HG03521 (cell line): ENCODE data around the gene GAS2L1.

ENCODE experiments used
- ATAC-seq: cut with Tn5 transposase; IDR thresholded peaks from one replicate; pipeline ENCODE4 v1.9.1; 2021; ENCODE audit warnings: mild to moderate bottlenecking, moderate library complexity; ENCODE audit not compliant: unreplicated experiment

The GAS2L1 gene

DNA sequence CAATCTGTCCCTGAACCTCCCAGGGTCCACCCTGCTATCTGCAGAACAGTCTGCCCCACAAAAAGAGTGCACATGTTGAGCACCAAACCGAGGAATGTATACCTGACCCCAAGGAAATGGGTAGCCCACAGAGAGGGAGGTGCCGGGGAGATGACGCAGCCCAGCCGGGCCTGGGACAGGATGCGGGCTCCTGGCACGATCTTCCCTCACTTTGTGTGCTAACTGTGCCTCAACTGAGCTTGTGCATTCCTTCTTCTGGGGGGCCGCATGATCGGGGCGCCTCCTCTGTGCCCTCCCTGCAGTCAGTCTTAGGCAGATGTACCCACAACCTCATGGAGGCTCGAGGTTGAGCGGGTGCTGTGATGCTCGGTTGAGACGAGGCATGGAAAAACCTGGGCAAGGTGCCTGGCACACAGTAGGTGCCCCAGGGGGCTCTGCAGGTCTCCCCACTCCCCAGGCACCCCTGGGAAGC lies 2.4 kb downstream of the GAS2L1 start:
- ATAC-seq, result no peak

GRCh38 chr22:29309332-29310064 lies 3.0 kb downstream of the GAS2L1 start:
- ATAC-seq, result no peak

DNA sequence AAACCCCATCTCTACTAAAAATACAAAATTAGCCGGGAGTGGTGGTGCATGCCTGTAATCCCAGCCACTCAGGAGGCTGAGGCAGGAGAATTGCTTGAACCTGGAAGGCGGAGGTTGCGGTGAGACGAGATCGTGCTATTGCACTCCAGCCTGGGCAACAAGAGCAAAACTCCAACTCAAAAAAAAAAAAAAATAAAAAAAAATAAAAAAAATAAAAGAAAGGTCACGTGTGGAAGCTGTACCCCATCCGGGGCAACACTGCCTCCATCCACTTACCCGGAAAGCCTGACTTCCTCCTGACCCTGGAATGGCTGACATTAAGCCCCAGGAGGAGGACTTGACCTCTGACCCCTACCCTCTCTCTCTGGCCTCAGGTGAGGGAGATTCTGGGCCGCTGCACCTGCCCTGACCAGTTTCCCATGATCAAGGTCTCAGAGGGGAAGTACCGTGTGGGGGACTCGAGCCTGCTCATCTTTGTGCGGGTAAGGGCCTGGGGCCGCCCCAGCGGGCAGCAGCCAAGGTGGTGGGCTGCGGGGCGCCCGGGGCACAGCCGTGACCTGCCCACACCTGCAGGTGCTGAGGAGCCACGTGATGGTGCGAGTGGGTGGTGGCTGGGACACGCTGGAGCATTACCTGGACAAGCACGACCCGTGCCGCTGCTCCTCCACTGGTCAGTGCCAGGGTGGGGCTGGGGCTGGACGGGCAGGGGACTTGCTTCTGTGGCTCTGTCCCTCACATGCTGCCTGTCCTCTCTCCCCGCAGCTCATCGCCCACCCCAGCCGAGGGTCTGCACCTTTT lies 3.8 kb downstream of the GAS2L1 start:
- ATAC-seq, result no peak

GRCh38 chr22:29310863-29311339 lies 4.5 kb downstream of the GAS2L1 start:
- ATAC-seq, result no peak

GRCh38 chr22:29311464-29312217 lies 5.2 kb downstream of the GAS2L1 start:
- ATAC-seq, result no peak

DNA sequence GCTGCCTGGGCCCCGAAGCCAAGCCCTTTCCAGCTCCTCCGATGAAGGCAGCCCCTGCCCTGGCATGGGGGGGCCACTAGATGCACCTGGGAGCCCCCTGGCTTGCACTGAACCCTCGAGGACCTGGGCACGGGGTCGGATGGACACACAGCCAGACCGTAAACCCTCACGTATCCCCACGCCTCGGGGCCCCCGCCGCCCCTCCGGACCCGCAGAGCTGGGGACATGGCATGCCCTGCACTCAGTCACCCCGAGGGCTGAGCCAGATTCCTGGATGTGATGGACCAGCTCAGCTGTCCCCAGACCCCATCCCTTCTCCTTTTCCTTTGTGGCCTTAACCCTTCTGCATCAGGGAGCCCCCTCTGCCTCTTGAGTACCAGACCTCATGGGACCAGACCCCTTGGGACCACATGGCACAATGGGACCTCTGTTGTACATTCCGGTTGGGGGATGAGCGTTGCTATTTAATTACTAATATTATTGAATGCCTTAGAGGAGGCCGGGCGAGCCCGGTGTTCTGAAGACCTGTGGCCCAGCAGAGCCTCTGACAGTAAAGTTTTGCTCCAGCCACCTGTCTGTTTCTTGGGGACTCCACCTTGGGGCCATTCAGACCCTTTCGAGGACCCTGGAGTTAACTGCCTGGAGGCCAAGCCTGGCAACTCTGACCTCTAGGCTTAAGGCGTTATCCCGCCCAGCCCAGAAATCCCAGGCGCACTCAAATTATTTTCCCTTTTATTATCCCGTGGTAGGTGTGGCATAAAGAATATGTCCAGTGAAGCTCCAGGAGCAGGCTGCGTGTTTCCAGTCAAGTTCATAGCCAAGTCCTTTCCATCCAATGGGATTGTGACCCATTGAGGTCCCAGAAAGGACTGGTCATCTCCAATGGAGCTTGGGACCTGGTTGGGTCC lies 6.0 kb downstream of the GAS2L1 start:
- no peak for ATAC-seq

GRCh38 chr22:29313126-29313575 lies 6.7 kb downstream of the GAS2L1 start:
- ATAC-seq, result no peak

DNA sequence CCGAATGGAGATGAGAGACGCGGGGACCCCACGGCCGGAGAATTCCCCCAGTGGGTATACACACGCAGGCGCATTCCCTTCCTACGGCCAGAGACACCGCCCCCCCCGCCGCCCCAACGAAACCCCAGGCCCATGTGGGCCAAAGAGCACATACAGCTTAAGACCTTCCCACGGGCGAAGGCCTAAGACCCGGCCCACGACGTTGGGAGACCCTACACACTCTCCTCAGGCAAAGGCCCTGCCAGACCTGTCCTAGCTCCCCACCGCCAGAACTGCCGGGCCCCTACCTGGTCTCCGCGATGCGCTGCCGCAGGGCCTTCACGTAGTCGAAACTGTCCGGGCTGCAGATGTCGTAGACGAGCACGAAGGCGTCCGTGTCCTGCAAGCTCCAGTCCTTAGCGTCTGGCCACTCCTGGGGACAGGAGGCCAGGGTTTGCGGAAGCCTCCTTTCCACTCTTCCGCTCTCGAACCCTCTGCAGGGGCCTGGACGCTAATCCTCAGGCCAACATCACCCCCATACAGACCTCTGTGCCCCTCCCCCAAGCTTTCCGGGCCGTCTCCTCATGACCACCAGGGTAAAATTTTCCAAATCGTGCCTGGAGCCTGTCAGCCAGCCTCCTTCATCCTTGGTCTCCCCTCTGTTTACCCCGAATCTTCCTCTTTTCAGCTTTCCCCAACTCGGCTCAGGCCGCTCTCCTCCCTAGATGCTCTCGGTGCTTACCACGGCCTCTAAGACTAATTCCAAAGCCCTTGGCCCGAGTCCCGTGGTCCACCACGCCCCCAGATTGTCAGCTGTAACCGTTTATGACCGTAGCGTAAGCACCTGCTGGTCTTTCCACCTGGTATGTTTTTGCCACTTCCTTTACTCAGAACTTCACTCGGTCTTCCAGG lies 7.4 kb downstream of the GAS2L1 start:
- ATAC-seq, result no peak

- ATAC-seq, result no peak
Measured at GRCh38 chr22:29314537-29315285, 8.3 kb downstream of the GAS2L1 start.

DNA sequence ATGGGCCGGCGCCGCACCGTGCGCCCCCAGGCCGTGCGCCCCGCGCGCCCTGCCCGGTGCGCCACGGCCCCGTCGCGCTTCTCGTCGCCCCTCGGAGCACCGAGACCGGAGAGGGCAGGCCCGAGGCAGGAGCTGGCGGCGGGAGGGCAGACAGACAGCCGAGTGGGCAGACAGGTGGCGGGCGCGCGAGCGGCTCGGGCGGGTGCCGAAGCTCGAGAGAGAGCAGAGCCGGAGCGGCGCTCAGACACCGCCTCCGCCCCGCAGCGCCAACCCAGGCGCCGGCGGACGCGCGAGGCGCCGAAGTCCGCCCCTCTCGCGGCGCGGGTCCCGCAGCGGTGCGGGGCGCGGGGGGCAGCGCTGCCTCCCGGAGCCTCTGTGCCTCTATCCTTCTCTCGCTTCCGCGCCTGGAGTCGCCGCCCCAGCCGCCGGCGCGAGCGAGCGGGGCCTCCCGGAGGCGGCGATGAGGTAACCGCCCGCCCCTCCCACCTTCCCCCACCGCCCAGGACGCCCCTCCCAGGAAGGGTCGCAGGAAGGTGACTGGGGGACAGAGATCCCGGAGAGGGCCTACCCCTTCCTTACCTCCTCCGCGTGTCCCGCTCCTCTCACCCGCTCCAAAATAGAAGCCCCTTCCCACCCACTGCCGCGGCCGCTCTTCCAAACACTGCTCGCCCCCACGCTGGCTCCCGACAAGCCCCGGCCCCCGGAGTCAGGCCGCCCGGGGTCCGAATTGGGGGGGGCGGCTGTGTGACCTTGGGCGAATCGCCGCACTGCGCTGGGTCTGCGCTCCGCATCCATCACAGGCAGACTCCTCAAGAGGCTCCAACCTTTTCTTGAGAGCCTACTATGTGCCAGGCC lies 9.1 kb downstream of the GAS2L1 start, which contains the start of gene RASL10A:
Gene RASL10A (minus strand): TSS at position 412 of the 855 bp plus-strand sequence. CDS start 451 bp downstream, outside the sequence.
- ATAC-seq, result no peak

GRCh38 chr22:29316141-29316828 lies 9.8 kb downstream of the GAS2L1 start:
- no peak for ATAC-seq

- ATAC-seq, result no peak
Measured at GRCh38 chr22:29317827-29318454, 11.5 kb downstream of the GAS2L1 start.

GRCh38 chr22:29319072-29319471 lies 12.6 kb downstream of the GAS2L1 start:
- no peak for ATAC-seq

GRCh38 chr22:29320546-29320945 lies 14.1 kb downstream of the GAS2L1 start:
- ATAC-seq, result no peak

GRCh38 chr22:29323641-29324040 lies 17.2 kb downstream of the GAS2L1 start:
- ATAC-seq, result no peak

GRCh38 chr22:29325356-29325755 lies 18.9 kb downstream of the GAS2L1 start:
- ATAC-seq, result no peak
